ENCODE results near the gene MPIG6B.

The MPIG6B gene

GRCh38 chr6:31710523-31711219 is 12.5 kb upstream of the MPIG6B start:
- DNase-seq (ENCODE audit: low read depth, low spot score): no peak
- ChIA-PET POLR2A (no interaction called here), CTCF (interaction anchor here (0.8 kb wide), 1 partner anchor 20 kb away, joined by 3 read pairs; no protein-coding TSS in a partner anchor)
- no peak for TF ChIP-seq CTCF (IDR thresholded peaks at IDR 0.05; ENCODE audit: insufficient read depth, low read length, missing control alignments)
- no peak overlapping the region for H3K4me3 ChIP-seq (ENCODE audit: low read depth, low read length)

GRCh38 chr6:31711233-31711632 is 11.9 kb upstream of the MPIG6B start:
- ChIA-PET CTCF (interaction anchor here (0.8 to 1.1 kb wide), 2 partner anchors 19 to 30 kb away, joined by 3 read pairs; partner anchors contain the start of gene LY6G5C), POLR2A (interaction anchor here (1.4 kb wide), 1 partner anchor 16 kb away, joined by 5 read pairs; no protein-coding TSS in a partner anchor)
- DNase-seq (ENCODE audit: low read depth, low spot score): no peak

GRCh38 chr6:31712296-31712695 is 10.9 kb upstream of the MPIG6B start:
- no peak overlapping the region for H3K4me3 ChIP-seq (ENCODE audit: low read depth, low read length)
- TF ChIP-seq CTCF (IDR thresholded peaks at IDR 0.05; ENCODE audit: insufficient read depth, low read length, missing control alignments): peak; percentile 21
- no peak for DNase-seq (ENCODE audit: low read depth, low spot score)
- ChIA-PET POLR2A (interaction anchor here (1.4 kb wide), 1 partner anchor 15 kb away, joined by 5 read pairs; no protein-coding TSS in a partner anchor), CTCF (interaction anchor here (0.8 to 1.8 kb wide), 3 partner anchors 10 to 118 kb away, joined by 3 to 4 read pairs (median 3); partner anchors contain the start of gene LY6G5C)

More at GRCh38 chr6:31711233-31711632, 11.9 kb upstream of the MPIG6B start:
- H3K4me3 ChIP-seq (ENCODE audit: low read depth, low read length): no peak overlapping the region
- no peak for TF ChIP-seq CTCF (IDR thresholded peaks at IDR 0.05; ENCODE audit: insufficient read depth, low read length, missing control alignments)

- TF ChIP-seq CTCF (IDR thresholded peaks at IDR 0.05; ENCODE audit: insufficient read depth, low read length, missing control alignments): no peak
- H3K4me3 ChIP-seq (ENCODE audit: low read depth, low read length): no peak overlapping the region
- DNase-seq (ENCODE audit: low read depth, low spot score): no peak
- ChIA-PET CTCF (interaction anchor here (1.8 to 3.0 kb wide), 2 partner anchors 16 to 117 kb away, joined by 4 to 12 read pairs; partner anchors contain the start of gene DDAH2), POLR2A (interaction anchor here (0.8 kb wide), 1 partner anchor 114 kb away, joined by 4 read pairs; the partner anchor contains the start of gene HSPA1B)
Measured at GRCh38 chr6:31713465-31713864, 9.7 kb upstream of the MPIG6B start.

GRCh38 chr6:31713991-31714684 is 9.0 kb upstream of the MPIG6B start:
- no peak overlapping the region for H3K4me3 ChIP-seq (ENCODE audit: low read depth, low read length)
- no peak for TF ChIP-seq CTCF (IDR thresholded peaks at IDR 0.05; ENCODE audit: insufficient read depth, low read length, missing control alignments)
- CTCF ChIA-PET: interaction anchor here (0.6 to 3.0 kb wide), 3 partner anchors 14 to 116 kb away, joined by 3 to 12 read pairs (median 4); partner anchors contain the start of gene DDAH2
- DNase-seq (ENCODE audit: low read depth, low spot score): no peak
- POLR2A ChIA-PET: interaction anchor here (0.6 to 0.8 kb wide), 2 partner anchors 19 to 113 kb away, joined by 4 read pairs; partner anchors contain the start of gene HSPA1B

All from AG04449 (cell line).